Chondrocyte (in vitro differentiated cells): ENCODE data around the gene FIBP. TPM values are rescaled to one million over a fixed set of nuclear protein-coding genes. Genes with fewer than 3 reads are reported as not detected.
A peak's percentile ranks its signal among the peaks of the same experiment; 100 is the strongest.

ENCODE experiments used
- DNase-seq: peaks from one replicate; pipeline ENCODE4 v3.0.0; 2021; ENCODE audit warnings: mixed read lengths, low spot score
- H3K27ac Mint-ChIP-seq: one replicate; pipeline ENCODE4 v1.8.0; 2021; ENCODE audit warnings: mild to moderate bottlenecking, moderate library complexity, mixed read lengths; ENCODE audit not compliant: unreplicated experiment
- H3K27me3 Mint-ChIP-seq: 2 replicates; pipeline ENCODE4 v1.8.0; 2021; ENCODE audit warnings: low read depth, mixed read lengths
- H3K36me3 Mint-ChIP-seq: 2 replicates; pipeline ENCODE4 v1.8.0; 2021; ENCODE audit warnings: low read depth, mixed read lengths
- H3K4me1 Mint-ChIP-seq: 2 replicates; pipeline ENCODE4 v1.8.0; 2021; ENCODE audit warnings: low read depth, mild to moderate bottlenecking, mixed read lengths
- H3K4me3 Mint-ChIP-seq: one replicate; pipeline ENCODE4 v1.8.0; 2021; ENCODE audit warnings: mild to moderate bottlenecking, moderate library complexity, mixed read lengths; ENCODE audit not compliant: unreplicated experiment
- H3K9me3 Mint-ChIP-seq: 2 replicates; pipeline ENCODE4 v1.8.0; 2021; ENCODE audit warnings: low read depth, mixed read lengths
- CTCF ChIP-seq: fragments of 200-600 bp; sonication (generic); IDR thresholded peaks from 2 replicates; pipeline ENCODE4 v1.5.0; 2021; ENCODE audit warnings: antibody characterized with exemption, mild to moderate bottlenecking, moderate library complexity
- long read RNA-seq: library from polyadenylated mRNA; stranded (forward); transcript quantifications from one replicate; pipeline ENCODE4 v2.0.0, GENCODE V29; 2021
- total RNA-seq: library from RNA; stranded (reverse); gene quantifications from 3 replicates; pipeline ENCODE4 v1.2.1, GENCODE V29; 2021

FIBP gene
- 82.7 to 100 TPM (median 83.5 TPM) in 3 replicates for total RNA-seq
- long read RNA-seq, transcript FIBP-201 (10 exons, 1,261 nt) = minor isoform, 19 of 123 reads
- long read RNA-seq, transcript FIBP-202 (10 exons, 1,248 nt) = major isoform, 86 of 123 reads
- long read RNA-seq, partial matches to known transcripts = 5 of 123 reads
- long read RNA-seq, other reads (novel, unspliced or antisense) = 12 of 123 reads

GRCh38 chr11:65888163-65888814, at the start of gene FIBP:
TSS of gene FIBP (minus strand) at chr11:65888471. CDS start at chr11:65888418, 53 bp downstream.
- peak; percentile 97 for DNase-seq
- Mint-ChIP-seq H3K36me3 (peaks cover 19% of the 10 kb centered on the region), H3K4me1 (peaks cover 61% of the 10 kb centered on the region), H3K4me3 (peak within 1 kb of the TSS; percentile 99), H3K27me3 (no peaks in the 10 kb centered on the region), H3K9me3 (no peaks in the 10 kb centered on the region), H3K27ac (peak within 1 kb of the TSS; percentile 99)
- TF ChIP-seq CTCF = peak; percentile 84

GRCh38 chr11:65937766-65938165, 49.5 kb upstream of the FIBP start:
- Mint-ChIP-seq H3K27ac (no peak overlapping the region), H3K27me3 (no peaks in the 10 kb centered on the region)
- TF ChIP-seq CTCF = no peak

GRCh38 chr11:65934014-65934413, 45.7 kb upstream of the FIBP start:
- peak; percentile 9 for TF ChIP-seq CTCF
- Mint-ChIP-seq H3K27ac (no peak overlapping the region), H3K36me3 (no peaks in the 10 kb centered on the region), H3K9me3 (no peaks in the 10 kb centered on the region), H3K4me3 (no peak overlapping the region), H3K27me3 (no peaks in the 10 kb centered on the region), H3K4me1 (peaks cover 3% of the 10 kb centered on the region)
- no peak for DNase-seq

More at GRCh38 chr11:65937766-65938165, 49.5 kb upstream of the FIBP start:
- no peak for DNase-seq
- Mint-ChIP-seq H3K4me3 (no peak overlapping the region), H3K4me1 (peaks cover 9% of the 10 kb centered on the region), H3K36me3 (no peaks in the 10 kb centered on the region), H3K9me3 (no peaks in the 10 kb centered on the region)

- no peak overlapping the region for H3K27ac Mint-ChIP-seq
- no peak overlapping the region for H3K4me3 Mint-ChIP-seq
- no peaks in the 10 kb centered on the region for H3K27me3 Mint-ChIP-seq
- TF ChIP-seq CTCF = peak; percentile 34
- no peaks in the 10 kb centered on the region for H3K9me3 Mint-ChIP-seq
- no peak for DNase-seq
- peaks cover 3% of the 10 kb centered on the region for H3K4me1 Mint-ChIP-seq
- no peaks in the 10 kb centered on the region for H3K36me3 Mint-ChIP-seq
Measured at GRCh38 chr11:65932558-65932919, 44.3 kb upstream of the FIBP start.

GRCh38 chr11:65931773-65932557, 43.7 kb upstream of the FIBP start:
- no peak for TF ChIP-seq CTCF
- no peak for DNase-seq
- Mint-ChIP-seq H3K9me3 (no peaks in the 10 kb centered on the region), H3K27ac (no peak overlapping the region), H3K4me1 (peaks cover 3% of the 10 kb centered on the region), H3K36me3 (no peaks in the 10 kb centered on the region), H3K27me3 (no peaks in the 10 kb centered on the region), H3K4me3 (no peak overlapping the region)
